ENCODE measurements around the gene C17orf100.

DNA sequence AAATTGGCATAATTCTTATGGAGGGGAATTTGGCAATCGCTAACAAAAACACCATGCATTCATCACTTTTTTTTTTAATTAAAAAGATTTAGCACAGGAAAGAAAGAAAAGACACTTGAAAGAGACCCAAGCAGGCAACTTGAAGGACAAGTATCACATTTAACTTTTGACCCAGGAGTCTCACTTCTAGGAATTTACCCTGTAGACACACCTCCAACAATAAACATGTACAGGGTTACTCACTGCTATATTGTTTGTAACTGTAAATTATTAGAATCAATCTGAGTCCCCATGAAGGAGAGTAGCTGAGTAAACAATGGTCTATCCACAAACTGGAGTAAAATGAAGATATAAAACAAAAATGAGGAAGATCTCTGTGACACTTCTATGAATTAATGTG lies 21.2 kb upstream of the C17orf100 start:
- TF ChIP-seq POLR2A (IDR thresholded peaks at IDR 0.05; ENCODE audit: low read depth) (no peak), POLR2AphosphoS5 (IDR thresholded peaks at IDR 0.05) (no peak), EP300 (IDR thresholded peaks at IDR 0.05) (no peak)
- TF ChIP-seq, protein P1, sequence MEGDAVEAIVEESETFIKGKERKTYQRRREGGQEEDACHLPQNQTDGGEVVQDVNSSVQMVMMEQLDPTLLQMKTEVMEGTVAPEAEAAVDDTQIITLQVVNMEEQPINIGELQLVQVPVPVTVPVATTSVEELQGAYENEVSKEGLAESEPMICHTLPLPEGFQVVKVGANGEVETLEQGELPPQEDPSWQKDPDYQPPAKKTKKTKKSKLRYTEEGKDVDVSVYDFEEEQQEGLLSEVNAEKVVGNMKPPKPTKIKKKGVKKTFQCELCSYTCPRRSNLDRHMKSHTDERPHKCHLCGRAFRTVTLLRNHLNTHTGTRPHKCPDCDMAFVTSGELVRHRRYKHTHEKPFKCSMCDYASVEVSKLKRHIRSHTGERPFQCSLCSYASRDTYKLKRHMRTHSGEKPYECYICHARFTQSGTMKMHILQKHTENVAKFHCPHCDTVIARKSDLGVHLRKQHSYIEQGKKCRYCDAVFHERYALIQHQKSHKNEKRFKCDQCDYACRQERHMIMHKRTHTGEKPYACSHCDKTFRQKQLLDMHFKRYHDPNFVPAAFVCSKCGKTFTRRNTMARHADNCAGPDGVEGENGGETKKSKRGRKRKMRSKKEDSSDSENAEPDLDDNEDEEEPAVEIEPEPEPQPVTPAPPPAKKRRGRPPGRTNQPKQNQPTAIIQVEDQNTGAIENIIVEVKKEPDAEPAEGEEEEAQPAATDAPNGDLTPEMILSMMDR (IDR thresholded peaks at IDR 0.05): no peak
